ENCODE measurements around the gene PDE6G.

Gene PDE6G

DNA sequence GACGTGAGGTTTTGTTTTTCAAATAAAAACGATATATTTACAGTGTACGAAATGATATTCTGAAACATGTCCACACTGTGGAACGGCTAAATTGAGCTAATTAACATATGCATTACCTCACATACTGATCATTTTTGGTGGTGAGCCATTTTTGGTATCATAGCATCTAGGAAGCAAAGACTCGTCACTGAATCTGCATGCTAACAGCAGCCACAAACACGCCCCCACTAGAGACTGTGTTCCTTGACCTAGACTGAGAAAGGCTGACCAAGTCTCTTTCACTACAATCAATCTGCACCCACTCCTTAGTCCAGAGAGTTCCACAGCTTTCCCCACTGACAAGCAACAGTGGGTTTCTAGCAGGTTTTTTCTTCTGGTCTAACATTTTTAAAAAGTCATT, 48.9 kb downstream of the PDE6G start:
- no peak overlapping the region for H3K4me3 ChIP-seq (ENCODE audit: low read depth, low read length)
- DNase-seq (ENCODE audit: low read depth): peak; percentile 44
- TF ChIP-seq, protein P1, sequence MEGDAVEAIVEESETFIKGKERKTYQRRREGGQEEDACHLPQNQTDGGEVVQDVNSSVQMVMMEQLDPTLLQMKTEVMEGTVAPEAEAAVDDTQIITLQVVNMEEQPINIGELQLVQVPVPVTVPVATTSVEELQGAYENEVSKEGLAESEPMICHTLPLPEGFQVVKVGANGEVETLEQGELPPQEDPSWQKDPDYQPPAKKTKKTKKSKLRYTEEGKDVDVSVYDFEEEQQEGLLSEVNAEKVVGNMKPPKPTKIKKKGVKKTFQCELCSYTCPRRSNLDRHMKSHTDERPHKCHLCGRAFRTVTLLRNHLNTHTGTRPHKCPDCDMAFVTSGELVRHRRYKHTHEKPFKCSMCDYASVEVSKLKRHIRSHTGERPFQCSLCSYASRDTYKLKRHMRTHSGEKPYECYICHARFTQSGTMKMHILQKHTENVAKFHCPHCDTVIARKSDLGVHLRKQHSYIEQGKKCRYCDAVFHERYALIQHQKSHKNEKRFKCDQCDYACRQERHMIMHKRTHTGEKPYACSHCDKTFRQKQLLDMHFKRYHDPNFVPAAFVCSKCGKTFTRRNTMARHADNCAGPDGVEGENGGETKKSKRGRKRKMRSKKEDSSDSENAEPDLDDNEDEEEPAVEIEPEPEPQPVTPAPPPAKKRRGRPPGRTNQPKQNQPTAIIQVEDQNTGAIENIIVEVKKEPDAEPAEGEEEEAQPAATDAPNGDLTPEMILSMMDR (conservative IDR thresholded peaks at IDR 0.05; ENCODE audit: low read depth, low read length): no peak

DNA sequence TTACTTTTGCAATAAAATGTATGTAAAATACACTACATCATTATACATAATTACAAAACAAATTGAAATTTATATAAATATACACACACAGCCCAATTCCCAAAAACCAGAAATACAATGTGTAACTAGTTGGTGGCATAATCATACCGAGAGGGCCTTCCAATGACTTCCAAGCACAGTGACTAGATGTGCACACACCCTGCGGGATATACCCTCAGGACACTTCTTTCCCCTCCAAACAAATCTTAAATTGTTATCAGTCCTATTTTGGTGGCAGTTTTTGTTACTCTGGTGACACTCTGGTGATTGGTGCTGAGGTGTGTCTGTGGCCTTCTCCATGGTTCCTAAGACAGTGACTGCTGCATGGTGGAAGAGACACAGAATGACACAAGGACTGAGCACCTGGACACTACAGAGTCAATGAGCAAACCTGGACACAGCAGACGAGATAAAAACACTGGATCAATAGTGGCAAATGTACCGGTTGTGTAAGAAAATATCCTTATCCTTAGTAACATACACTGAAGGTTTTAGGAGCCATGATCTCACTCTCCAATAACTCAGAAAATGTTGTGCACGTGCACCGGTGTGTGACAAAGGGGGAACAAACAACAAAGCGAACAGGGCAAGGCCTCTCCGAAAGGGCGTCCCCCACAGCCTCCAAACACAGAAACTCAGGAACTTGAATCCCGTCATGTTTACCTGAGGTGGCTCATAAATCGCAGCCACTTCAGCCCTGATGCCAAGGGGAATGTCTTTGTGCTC, 52.3 kb downstream of the PDE6G start:
- DNase-seq (ENCODE audit: low read depth): no peak
- no peak overlapping the region for H3K4me3 ChIP-seq (ENCODE audit: low read depth, low read length)
- TF ChIP-seq, protein P1 (conservative IDR thresholded peaks at IDR 0.05; ENCODE audit: low read depth, low read length): no peak

DNA sequence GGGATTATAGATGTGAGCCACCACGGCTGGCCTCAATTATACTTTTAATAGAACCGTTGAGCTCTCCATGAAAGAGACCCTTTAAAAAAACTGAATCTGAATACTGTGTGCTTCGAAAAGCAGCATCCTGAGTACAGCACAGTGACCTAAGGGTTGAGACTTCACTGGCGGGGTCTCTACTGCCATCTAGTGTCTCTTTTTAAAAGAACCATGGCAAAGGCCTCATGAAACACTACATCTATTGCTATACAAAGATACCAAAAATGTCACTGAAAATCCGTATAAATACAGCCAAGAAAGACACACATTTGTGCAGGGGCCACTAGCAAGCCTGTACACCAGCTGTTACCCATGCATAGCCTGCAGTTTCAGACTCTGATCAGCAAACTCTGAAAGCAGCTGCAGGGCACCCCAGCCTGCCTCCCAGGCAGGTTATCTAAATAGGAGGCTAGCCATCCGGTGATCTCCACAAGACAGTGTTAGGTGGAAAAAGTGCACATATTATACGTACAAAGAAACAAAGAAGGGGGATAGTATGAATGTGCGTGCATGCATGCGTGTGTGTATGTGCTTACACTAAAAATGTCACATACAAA, 54.7 kb downstream of the PDE6G start:
- no peak overlapping the region for H3K4me3 ChIP-seq (ENCODE audit: low read depth, low read length)
- DNase-seq (ENCODE audit: low read depth): peak; percentile 88
- TF ChIP-seq, protein P1 (conservative IDR thresholded peaks at IDR 0.05; ENCODE audit: low read depth, low read length): peak; percentile 83

Measured in choroid plexus epithelial cell (primary cell).